Right lobe of liver (tissue), 4 donors: Measurements from ENCODE around the gene CEP43.

Source experiments
- POLR2A ChIP-seq: fragments of 450-650 bp; IDR thresholded peaks from one replicate; pipeline ENCODE4 v1.6.1; 2017; ENCODE audit warnings: antibody characterized with exemption, mild to moderate bottlenecking
- TF ChIP-seq, protein P1 (sequence below), 4 donors: fragments of 200-600 bp in 3 of 4; fragments of 450-650 bp in 1 of 4; IDR thresholded peaks; one replicate each; pipeline versions ENCODE4 v1.5.1 to v1.8.0; 2016 to 2022; ENCODE audit warnings: antibody characterized with exemption in 4 of 4, mild to moderate bottlenecking in 2 of 4
- donor health status: DM: no; HTN: no; CAD: no.
- donor health status: DM: no; HTN: no; CAD: no.
- donor health status: DM: no; HTN: yes; CAD: no.

DNA sequence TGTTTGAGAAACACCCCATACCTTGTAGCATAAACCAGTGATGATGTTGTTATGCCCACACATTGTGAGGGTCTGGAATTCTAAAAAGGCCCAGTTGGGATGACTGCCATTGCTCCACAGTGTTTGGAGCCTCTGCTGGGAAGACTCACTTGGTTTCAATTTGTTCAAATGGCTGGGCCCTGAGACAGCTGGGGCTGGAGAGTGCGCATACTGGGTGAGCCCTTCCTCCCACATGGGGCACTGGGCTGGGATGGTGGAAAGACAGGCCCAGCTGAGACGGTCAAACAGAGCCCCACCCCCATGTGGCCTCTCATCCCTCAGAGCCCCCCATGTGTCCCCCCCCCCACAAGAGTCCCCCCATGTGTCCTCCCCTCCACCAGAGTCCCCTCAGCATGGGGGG lies 22.6 kb upstream of the CEP43 start:
- no peak for TF ChIP-seq POLR2A
- TF ChIP-seq, protein P1, sequence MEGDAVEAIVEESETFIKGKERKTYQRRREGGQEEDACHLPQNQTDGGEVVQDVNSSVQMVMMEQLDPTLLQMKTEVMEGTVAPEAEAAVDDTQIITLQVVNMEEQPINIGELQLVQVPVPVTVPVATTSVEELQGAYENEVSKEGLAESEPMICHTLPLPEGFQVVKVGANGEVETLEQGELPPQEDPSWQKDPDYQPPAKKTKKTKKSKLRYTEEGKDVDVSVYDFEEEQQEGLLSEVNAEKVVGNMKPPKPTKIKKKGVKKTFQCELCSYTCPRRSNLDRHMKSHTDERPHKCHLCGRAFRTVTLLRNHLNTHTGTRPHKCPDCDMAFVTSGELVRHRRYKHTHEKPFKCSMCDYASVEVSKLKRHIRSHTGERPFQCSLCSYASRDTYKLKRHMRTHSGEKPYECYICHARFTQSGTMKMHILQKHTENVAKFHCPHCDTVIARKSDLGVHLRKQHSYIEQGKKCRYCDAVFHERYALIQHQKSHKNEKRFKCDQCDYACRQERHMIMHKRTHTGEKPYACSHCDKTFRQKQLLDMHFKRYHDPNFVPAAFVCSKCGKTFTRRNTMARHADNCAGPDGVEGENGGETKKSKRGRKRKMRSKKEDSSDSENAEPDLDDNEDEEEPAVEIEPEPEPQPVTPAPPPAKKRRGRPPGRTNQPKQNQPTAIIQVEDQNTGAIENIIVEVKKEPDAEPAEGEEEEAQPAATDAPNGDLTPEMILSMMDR (IDR thresholded peaks at IDR 0.05), result no peak
